Cardiac muscle cell (in vitro differentiated cells and primary cell): ENCODE results near the gene CASP5. TPM values are rescaled to one million over a fixed set of nuclear protein-coding genes. Genes with fewer than 3 reads are reported as not detected.

Source experiments
- DNase-seq, 2 donors: peaks; one replicate each; pipeline versions ENCODE4 v3.0.0 to v3.0.0-alpha.2; 2010 to 2017; ENCODE audit warnings: low read depth in 1 of 2, low spot score in 1 of 2
- H3K27ac ChIP-seq: fragments of 200-600 bp; sonication (generic); 2 replicates; pipeline ENCODE4 v1.5.1; 2016
- H3K27me3 ChIP-seq: fragments of 200-600 bp; sonication (generic); 2 replicates; pipeline ENCODE4 v1.6.0; 2016; ENCODE audit warnings: control low read depth
- H3K36me3 ChIP-seq: fragments of 200-600 bp; sonication (generic); 2 replicates; pipeline ENCODE4 v1.5.1; 2016; ENCODE audit warnings: control low read depth
- H3K4me1 ChIP-seq: fragments of 200-600 bp; sonication (generic); 2 replicates; pipeline ENCODE4 v1.8.1; 2017; ENCODE audit warnings: low read depth, mild to moderate bottlenecking, mixed run types
- H3K4me3 ChIP-seq: fragments of 200-600 bp; sonication (generic); 2 replicates; pipeline ENCODE4 v1.5.1; 2016; ENCODE audit warnings: mild to moderate bottlenecking
- H3K9me3 ChIP-seq: fragments of 200-600 bp; sonication (generic); 2 replicates; pipeline ENCODE4 v1.5.1; 2017; ENCODE audit warnings: low read depth, mild to moderate bottlenecking, control low read depth
- polyA plus RNA-seq: library from polyadenylated mRNA; unstranded; fragments of >200 nt; fragmentation: Nextera tagmentation; extraction: Ambion mirVana; gene quantifications from 2 replicates; pipeline ENCODE4 v1.2.1, GENCODE V29; 2016
- total RNA-seq: library from RNA; depleted of rRNA; stranded (reverse); fragments of >200 nt; gene quantifications from 2 replicates; pipeline ENCODE4 v1.2.3, GENCODE V29; 2016
- TF ChIP-seq, protein P1 (sequence below): IDR thresholded peaks from 2 replicates; pipeline ENCODE4 v1.5.1; 2012; ENCODE audit warnings: low read depth, mild to moderate bottlenecking, low read length

The CASP5 gene
- total and polyA plus RNA-seq, 2 experiments from 2014 or later = not detected

DNA sequence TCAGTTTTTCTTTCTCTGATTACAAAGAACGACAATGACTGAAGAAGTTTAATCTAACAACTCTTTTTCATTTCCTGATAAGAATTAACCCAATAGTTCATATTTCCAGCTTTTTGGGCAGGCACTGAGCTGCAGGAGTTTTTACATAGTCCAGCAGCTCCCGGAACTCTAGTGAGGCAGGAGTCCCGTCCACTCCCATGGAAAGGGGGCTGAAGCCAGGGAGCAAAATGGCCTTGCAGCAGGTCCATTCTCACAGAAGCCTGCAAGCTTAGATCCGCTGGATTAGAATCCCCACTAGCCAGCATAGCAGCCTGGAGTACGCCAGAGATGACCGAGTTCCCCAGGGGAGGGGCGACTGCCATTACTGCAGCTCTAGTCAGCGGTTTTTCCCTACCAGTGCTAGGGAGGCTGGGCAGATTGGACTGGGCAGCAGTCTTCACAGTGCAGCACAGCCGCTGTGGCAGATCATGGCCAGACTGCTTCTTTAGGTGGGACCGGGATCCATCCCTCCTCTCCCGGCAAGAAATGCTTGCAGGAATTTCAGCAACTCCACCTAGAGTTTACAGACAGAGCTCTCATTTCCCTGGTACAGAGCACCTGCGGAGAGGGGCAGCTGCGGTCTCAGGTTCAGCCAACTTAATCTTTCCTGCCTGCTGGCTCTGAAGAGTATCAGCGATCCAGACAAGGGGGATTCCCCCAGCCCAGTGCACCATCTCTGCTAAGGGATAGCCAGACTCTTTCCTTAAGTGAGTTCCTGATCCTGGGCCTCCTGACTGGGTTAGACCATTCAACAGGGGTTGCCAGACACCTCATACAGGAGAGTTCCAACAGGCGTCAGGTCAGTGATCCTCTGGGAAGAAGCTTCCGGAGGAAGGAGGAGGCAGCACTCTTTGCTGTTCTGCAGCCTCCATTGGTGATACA lies 53.9 kb downstream of the CASP5 start:
- Histone ChIP-seq H3K27ac (no peak overlapping the region), H3K4me1 (no peaks in the 10 kb centered on the region), H3K9me3 (no peaks in the 10 kb centered on the region), H3K36me3 (no peaks in the 10 kb centered on the region), H3K4me3 (no peak overlapping the region), H3K27me3 (no peaks in the 10 kb centered on the region)
- peak in 1 of 2 donors; percentile 67 for DNase-seq
- TF ChIP-seq, protein P1, sequence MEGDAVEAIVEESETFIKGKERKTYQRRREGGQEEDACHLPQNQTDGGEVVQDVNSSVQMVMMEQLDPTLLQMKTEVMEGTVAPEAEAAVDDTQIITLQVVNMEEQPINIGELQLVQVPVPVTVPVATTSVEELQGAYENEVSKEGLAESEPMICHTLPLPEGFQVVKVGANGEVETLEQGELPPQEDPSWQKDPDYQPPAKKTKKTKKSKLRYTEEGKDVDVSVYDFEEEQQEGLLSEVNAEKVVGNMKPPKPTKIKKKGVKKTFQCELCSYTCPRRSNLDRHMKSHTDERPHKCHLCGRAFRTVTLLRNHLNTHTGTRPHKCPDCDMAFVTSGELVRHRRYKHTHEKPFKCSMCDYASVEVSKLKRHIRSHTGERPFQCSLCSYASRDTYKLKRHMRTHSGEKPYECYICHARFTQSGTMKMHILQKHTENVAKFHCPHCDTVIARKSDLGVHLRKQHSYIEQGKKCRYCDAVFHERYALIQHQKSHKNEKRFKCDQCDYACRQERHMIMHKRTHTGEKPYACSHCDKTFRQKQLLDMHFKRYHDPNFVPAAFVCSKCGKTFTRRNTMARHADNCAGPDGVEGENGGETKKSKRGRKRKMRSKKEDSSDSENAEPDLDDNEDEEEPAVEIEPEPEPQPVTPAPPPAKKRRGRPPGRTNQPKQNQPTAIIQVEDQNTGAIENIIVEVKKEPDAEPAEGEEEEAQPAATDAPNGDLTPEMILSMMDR = no peak

DNA sequence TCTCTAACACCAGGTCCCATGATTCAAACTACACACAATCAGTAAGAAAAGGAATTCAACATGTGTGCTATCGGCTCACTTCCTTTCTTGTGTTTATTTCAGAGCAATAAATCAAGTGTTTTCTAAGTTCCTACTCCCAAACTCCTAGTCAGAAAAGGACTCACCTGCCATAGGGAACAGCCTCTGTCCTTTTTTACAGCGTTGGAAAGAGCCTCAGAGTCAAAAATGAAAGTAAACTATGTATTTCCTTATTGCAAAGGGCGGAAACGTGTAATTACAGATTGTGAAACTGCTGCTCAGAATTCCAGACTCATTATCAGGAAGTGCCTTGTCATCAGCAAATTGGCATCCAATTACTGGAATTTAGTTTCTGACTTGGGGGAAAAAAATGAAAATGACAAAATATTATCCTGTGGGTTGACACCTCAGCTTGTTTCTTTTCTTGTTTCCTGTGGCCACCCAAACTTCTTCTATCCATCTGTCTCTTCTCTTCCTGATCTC lies 54.6 kb downstream of the CASP5 start, which contains the start of gene CASP4:
TSS of gene CASP4 (minus strand) at position 220 of the 501 bp plus-strand sequence. CDS start at position 171, 49 bp downstream.
- no peak within 1 kb of the TSS for H3K27ac ChIP-seq
- H3K27me3 ChIP-seq = no peaks in the 10 kb centered on the region
- peak in 1 of 2 donors; percentile 87 for DNase-seq
- H3K9me3 ChIP-seq = no peaks in the 10 kb centered on the region
- H3K4me1 ChIP-seq = no peaks in the 10 kb centered on the region
- H3K36me3 ChIP-seq = no peaks in the 10 kb centered on the region
- TF ChIP-seq, protein P1 = no peak
- H3K4me3 ChIP-seq = no peak within 1 kb of the TSS

DNA sequence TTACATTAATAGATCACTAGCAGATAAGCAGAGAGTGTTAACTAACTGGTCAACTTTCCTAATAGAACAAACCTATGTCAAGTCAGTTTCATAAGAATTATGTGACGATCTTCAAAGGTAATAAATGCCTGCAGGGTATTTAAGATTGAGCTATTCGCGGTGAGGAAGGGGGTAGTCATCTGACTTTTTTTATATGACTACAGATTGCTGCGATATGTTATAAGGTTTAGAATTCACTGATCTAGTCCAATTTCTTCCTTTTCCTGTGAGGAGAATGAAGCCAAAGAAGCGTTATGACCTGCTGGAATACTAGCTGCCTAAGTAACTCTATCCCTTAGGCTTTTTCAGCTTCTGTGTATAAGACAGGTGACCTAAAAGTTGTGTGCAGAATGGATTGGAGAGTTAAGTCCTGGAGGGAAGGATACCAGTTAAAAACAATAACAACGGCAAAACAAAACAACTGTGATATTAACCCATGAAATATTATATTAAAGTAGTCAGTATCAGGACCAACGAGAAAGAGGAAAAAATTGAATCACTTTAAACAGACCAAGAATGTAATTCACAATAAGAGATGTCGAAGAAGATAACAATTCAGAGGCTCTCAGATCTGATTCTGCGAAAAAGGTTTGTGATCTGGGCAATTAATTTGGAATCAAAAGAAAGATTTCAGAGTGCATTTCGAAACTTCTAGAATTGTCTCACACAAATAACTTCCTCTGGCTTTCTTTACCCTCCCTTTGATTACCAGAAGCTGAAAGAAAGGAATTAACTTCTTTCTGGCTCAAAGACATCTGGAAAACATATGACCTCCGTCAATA lies 55.2 kb downstream of the CASP5 start:
- H3K9me3 ChIP-seq = no peaks in the 10 kb centered on the region
- H3K36me3 ChIP-seq = no peaks in the 10 kb centered on the region
- no peak overlapping the region for H3K27ac ChIP-seq
- DNase-seq = peak in 1 of 2 donors; percentile 21
- H3K4me3 ChIP-seq = no peak overlapping the region
- no peaks in the 10 kb centered on the region for H3K27me3 ChIP-seq
- TF ChIP-seq, protein P1 = no peak
- H3K4me1 ChIP-seq = no peaks in the 10 kb centered on the region

DNA sequence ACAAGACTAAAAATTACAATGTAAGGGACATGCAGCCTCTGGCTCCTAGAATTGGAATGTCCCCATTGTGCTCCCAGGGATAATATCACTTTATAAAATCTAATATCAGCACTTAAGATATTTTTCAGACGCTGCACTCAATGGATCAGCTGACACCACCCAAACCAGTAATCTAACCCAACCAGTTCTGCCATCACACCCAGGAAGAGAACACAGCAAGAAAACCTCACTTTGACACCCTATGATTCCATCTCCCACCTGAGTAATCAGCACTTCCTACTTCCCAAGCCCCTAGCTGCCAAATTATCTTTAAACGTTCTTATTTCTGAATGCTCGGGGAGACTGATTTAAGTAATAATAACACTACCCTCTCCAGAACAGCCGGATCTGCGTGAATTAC lies 57.2 kb downstream of the CASP5 start:
- Histone ChIP-seq H3K9me3 (no peaks in the 10 kb centered on the region), H3K27ac (no peak overlapping the region), H3K27me3 (no peaks in the 10 kb centered on the region), H3K4me1 (no peaks in the 10 kb centered on the region), H3K4me3 (no peak overlapping the region), H3K36me3 (no peaks in the 10 kb centered on the region)
- TF ChIP-seq, protein P1 = no peak
- DNase-seq = no peak

DNA sequence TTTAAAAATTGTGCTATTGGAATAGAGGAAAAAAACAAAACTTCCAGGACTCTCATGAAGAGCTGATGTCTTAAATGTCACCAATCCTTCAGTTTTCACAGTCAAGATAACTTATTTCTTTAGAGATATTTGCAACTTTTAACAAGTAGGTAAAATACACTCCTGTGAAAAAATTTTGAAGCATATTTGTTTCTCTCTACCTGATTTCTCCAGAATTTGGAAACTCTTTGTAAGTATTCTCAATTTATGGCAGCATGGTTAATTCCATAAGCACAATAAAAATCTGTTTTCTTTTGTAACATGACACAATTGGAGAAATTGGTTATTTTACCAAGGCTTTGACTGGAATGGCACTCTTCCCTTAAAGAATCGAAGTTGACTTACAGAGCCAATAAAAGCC lies 58.7 kb downstream of the CASP5 start:
- H3K4me3 ChIP-seq = no peak overlapping the region
- no peak for DNase-seq

More for the DNA sequence above, 58.7 kb downstream of the CASP5 start:
- Histone ChIP-seq H3K36me3 (no peaks in the 10 kb centered on the region), H3K27ac (no peak overlapping the region), H3K27me3 (no peaks in the 10 kb centered on the region), H3K4me1 (no peaks in the 10 kb centered on the region), H3K9me3 (no peaks in the 10 kb centered on the region)
- TF ChIP-seq, protein P1 = no peak
